Keratinocyte (primary cell): Measurements from ENCODE around the gene ATXN3L. TPM values are rescaled to one million over a fixed set of nuclear protein-coding genes. Genes with fewer than 3 reads are reported as not detected.

Experiments used
- DNase-seq: peaks from one replicate; pipeline ENCODE4 v3.0.0-alpha.2; 2011; ENCODE audit warnings: low read depth, missing footprints, low spot score
- FAIRE-seq: peaks from 2 replicates; lab custom pipeline; 2011; peaks lifted over from hg19 to GRCh38; lab: Jason Lieb, UNC
- H2AFZ ChIP-seq: 2 replicates; pipeline ENCODE4 v1.6.0; 2012; ENCODE audit warnings: low read length, control low read depth, inconsistent platforms; ENCODE audit not compliant: control insufficient read depth
- H3K27ac ChIP-seq: 2 replicates; pipeline ENCODE4 v1.5.1; 2011; ENCODE audit warnings: low read length; ENCODE audit not compliant: control insufficient read depth, insufficient read depth
- H3K27me3 ChIP-seq: 3 replicates; pipeline ENCODE4 v1.6.0; 2011; ENCODE audit warnings: low read length; ENCODE audit not compliant: control insufficient read depth, insufficient read depth; ENCODE audit errors: extremely low read depth
- H3K36me3 ChIP-seq, 2 experiments: 2 replicates in 1 of 2; 3 replicates in 1 of 2; pipeline ENCODE4 v1.5.1; 2011; ENCODE audit warnings: low read length in 2 of 2, mild to moderate bottlenecking in 1 of 2; ENCODE audit not compliant: control insufficient read depth in 2 of 2, insufficient read depth in 2 of 2; ENCODE audit errors: extremely low read depth in 1 of 2
- H3K4me1 ChIP-seq: 3 replicates; pipeline ENCODE4 v1.5.1; 2011; ENCODE audit warnings: low read length; ENCODE audit not compliant: control insufficient read depth, insufficient read depth; ENCODE audit errors: extremely low read depth
- H3K4me2 ChIP-seq: 3 replicates; pipeline ENCODE4 v1.6.0; 2011; ENCODE audit warnings: low read depth, low read length; ENCODE audit not compliant: control insufficient read depth, insufficient read depth; ENCODE audit errors: extremely low read depth
- H3K4me3 ChIP-seq, 3 experiments: fragments of 200-600 bp in 1 of 3; sonication (generic) in 1 of 3; 2 replicates in 2 of 3; 3 replicates in 1 of 3; pipeline ENCODE4 v1.5.1; 2011 to 2016; ENCODE audit warnings: low read length in 3 of 3, mild to moderate bottlenecking in 3 of 3, control low read depth in 2 of 3, inconsistent platforms in 1 of 3, low read depth in 1 of 3, mixed read lengths in 1 of 3, mixed run types in 1 of 3, moderate library complexity in 1 of 3; ENCODE audit not compliant: control insufficient read depth in 2 of 3, insufficient read depth in 2 of 3; ENCODE audit errors: extremely low read depth in 1 of 3
- H3K79me2 ChIP-seq: 2 replicates; pipeline ENCODE4 v1.6.0; 2012; ENCODE audit warnings: low read length; ENCODE audit not compliant: control insufficient read depth, insufficient read depth
- H3K9ac ChIP-seq: 3 replicates; pipeline ENCODE4 v1.6.0; 2011; ENCODE audit warnings: low read length; ENCODE audit not compliant: control insufficient read depth, insufficient read depth; ENCODE audit errors: extremely low read depth
- H3K9me1 ChIP-seq: 3 replicates; pipeline ENCODE4 v1.6.0; 2011; ENCODE audit warnings: low read length; ENCODE audit not compliant: control insufficient read depth, insufficient read depth; ENCODE audit errors: extremely low read depth
- H3K9me3 ChIP-seq: 2 replicates; pipeline ENCODE4 v1.5.1; 2012; ENCODE audit warnings: low read depth, low read length; ENCODE audit not compliant: control insufficient read depth
- H4K20me1 ChIP-seq: 3 replicates; pipeline ENCODE4 v1.6.0; 2011; ENCODE audit warnings: low read length; ENCODE audit not compliant: control insufficient read depth, insufficient read depth; ENCODE audit errors: extremely low read depth
- EZH2 ChIP-seq: IDR thresholded peaks from one replicate; pipeline ENCODE4 v1.6.1; 2012; ENCODE audit warnings: inconsistent platforms, mild to moderate bottlenecking, low read length, moderate library complexity
- dilution Hi-C: fragments of 300-500 bp; cut with MboI; formaldehyde crosslinking; loops from one replicate; pipeline ENCODE4 v1.7.0; 2020; ENCODE audit warnings: low sequenced_read_pairs; ENCODE audit not compliant: extremely low pct_ligation_motif_present
- polyA plus RNA-seq, 5 experiments: library from polyadenylated mRNA; depleted of rRNA in 3 of 5; stranded (reverse) in 3 of 5; stranded (forward) in 1 of 5; unstranded in 1 of 5; fragments of >200 nt; gene quantifications; 1 replicate in 1 of 5; 2 replicates in 3 of 5; 3 replicates in 1 of 5; pipeline versions ENCODE4 v1.2.1 to v1.2.3, GENCODE V29; 2011 to 2012; ENCODE audit warnings: missing spikeins in 2 of 5, low read depth in 1 of 5, low replicate concordance in 1 of 5
- TF ChIP-seq, protein P1 (sequence below), 3 experiments: IDR thresholded peaks in 1 of 3; conservative IDR thresholded peaks in 1 of 3; optimal IDR thresholded peaks in 1 of 3; 2 replicates in 2 of 3; 3 replicates in 1 of 3; pipeline versions ENCODE3 to v1.5.1; 2011; ENCODE audit warnings: low read length in 3 of 3, mild to moderate bottlenecking in 3 of 3, moderate library complexity in 2 of 3, control low read depth in 1 of 3, inconsistent platforms in 1 of 3; ENCODE audit not compliant: insufficient read depth in 2 of 3; ENCODE audit errors: extremely low read depth in 1 of 3

Gene ATXN3L
- polyA plus RNA-seq, 1 donor (not counting 4 experiments of a cell fraction or from before 2014, with no cell fraction given), result not detected

DNA sequence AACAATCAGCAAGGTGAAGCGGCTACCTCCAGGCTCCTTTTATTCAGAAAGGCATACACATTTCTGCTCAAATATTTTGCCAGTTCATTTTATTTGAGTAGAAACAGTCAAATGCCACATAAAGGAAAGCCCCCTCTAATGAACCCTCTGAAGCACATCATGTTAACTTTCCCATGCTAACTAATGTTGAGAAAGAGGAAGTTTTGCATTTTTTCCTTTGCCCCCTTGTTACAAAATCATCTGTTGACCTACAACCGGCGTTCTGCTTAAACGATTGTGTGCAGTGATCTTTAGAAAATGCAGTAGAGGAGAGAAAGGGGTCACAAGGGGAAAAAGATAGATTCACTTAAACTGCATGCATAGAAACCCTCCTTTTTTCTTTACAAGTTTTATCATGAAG lies 25.2 kb upstream of the ATXN3L start:
- no peaks in the 10 kb centered on the region for H3K9me1 ChIP-seq
- no peak overlapping the region for H2AFZ ChIP-seq
- H3K36me3 ChIP-seq, result no peaks in the 10 kb centered on the region
- H3K4me1 ChIP-seq, result peaks cover 2% of the 10 kb centered on the region
- H3K27me3 ChIP-seq, result no peaks in the 10 kb centered on the region
- no peak overlapping the region for H3K4me3 ChIP-seq
- no peak overlapping the region for H3K4me2 ChIP-seq
- FAIRE-seq (no peak), DNase-seq (no peak)
- H4K20me1 ChIP-seq, result no peaks in the 10 kb centered on the region
- no peaks in the 10 kb centered on the region for H3K9me3 ChIP-seq
- H3K79me2 ChIP-seq, result no peaks in the 10 kb centered on the region
- TF ChIP-seq, protein P1, sequence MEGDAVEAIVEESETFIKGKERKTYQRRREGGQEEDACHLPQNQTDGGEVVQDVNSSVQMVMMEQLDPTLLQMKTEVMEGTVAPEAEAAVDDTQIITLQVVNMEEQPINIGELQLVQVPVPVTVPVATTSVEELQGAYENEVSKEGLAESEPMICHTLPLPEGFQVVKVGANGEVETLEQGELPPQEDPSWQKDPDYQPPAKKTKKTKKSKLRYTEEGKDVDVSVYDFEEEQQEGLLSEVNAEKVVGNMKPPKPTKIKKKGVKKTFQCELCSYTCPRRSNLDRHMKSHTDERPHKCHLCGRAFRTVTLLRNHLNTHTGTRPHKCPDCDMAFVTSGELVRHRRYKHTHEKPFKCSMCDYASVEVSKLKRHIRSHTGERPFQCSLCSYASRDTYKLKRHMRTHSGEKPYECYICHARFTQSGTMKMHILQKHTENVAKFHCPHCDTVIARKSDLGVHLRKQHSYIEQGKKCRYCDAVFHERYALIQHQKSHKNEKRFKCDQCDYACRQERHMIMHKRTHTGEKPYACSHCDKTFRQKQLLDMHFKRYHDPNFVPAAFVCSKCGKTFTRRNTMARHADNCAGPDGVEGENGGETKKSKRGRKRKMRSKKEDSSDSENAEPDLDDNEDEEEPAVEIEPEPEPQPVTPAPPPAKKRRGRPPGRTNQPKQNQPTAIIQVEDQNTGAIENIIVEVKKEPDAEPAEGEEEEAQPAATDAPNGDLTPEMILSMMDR (optimal IDR thresholded peaks at IDR 0.05 in 1 of 3, IDR thresholded peaks at IDR 0.05 in 1 of 3, conservative IDR thresholded peaks at IDR 0.05 in 1 of 3; ENCODE audit: extremely low read depth in 1 of 3, insufficient read depth in 2 of 3, low read length in 3 of 3), result no peak
- no peak for TF ChIP-seq EZH2
- H3K27ac ChIP-seq, result no peak overlapping the region
- H3K9ac ChIP-seq, result no peak overlapping the region
- dilution Hi-C loops, result no loop called here

DNA sequence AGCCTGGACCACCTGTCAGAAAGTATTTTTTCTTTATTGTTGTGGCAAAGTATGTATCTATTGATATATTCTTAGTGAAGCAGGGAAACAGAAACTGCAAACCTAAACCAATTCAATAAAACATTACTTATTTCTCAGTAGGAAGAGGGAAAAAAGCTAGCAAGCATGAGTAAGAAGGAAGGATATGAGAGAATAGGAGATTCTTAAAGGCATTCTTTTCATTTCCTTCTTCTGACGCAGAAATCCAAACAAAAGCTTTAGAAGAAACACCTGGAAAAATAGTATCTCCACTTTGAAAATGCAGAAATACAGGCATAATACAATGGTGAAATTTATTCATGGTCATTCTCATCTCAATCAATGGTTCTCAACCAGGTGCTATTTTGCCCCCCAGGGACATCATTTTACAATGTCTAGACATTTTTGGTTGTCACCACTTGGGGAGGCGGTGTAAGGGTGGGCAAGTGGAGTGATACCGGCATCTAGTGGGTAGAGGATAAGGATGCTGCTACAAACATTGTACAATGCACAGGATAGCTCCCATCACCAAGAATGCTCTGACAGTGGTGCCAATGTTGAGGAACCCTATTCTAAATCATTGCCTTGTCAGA lies 21.7 kb upstream of the ATXN3L start:
- no peaks in the 10 kb centered on the region for H3K36me3 ChIP-seq
- H3K79me2 ChIP-seq, result no peaks in the 10 kb centered on the region
- H3K4me3 ChIP-seq, result no peak overlapping the region
- H3K4me1 ChIP-seq, result peaks cover 6% of the 10 kb centered on the region
- no peaks in the 10 kb centered on the region for H3K9me1 ChIP-seq
- no peaks in the 10 kb centered on the region for H4K20me1 ChIP-seq
- no peaks in the 10 kb centered on the region for H3K9me3 ChIP-seq
- TF ChIP-seq, protein P1 (optimal IDR thresholded peaks at IDR 0.05 in 1 of 3, IDR thresholded peaks at IDR 0.05 in 1 of 3, conservative IDR thresholded peaks at IDR 0.05 in 1 of 3; ENCODE audit: extremely low read depth in 1 of 3, insufficient read depth in 2 of 3, low read length in 3 of 3), result peak in 1 of 3 experiments; percentile 26
- TF ChIP-seq EZH2, result no peak
- dilution Hi-C loops, result no loop called here
- H3K27ac ChIP-seq, result no peak overlapping the region
- no peak for FAIRE-seq
- no peak overlapping the region for H3K9ac ChIP-seq
- no peak for DNase-seq
- H3K4me2 ChIP-seq, result no peak overlapping the region
- no peak overlapping the region for H2AFZ ChIP-seq
- H3K27me3 ChIP-seq, result no peaks in the 10 kb centered on the region
